Nephron progenitor cell (in vitro differentiated cells): ENCODE measurements around the gene GEMIN5.

Source experiments
- DNase-seq: peaks from one replicate; pipeline ENCODE4 v3.0.0; 2021
- H3K27ac Mint-ChIP-seq: 2 replicates; pipeline ENCODE4 v1.8.0; 2021; ENCODE audit warnings: mild to moderate bottlenecking, moderate library complexity, mixed read lengths
- H3K27me3 Mint-ChIP-seq: 2 replicates; pipeline ENCODE4 v1.8.0; 2021; ENCODE audit warnings: mild to moderate bottlenecking, low read depth, mixed read lengths; ENCODE audit not compliant: poor library complexity
- H3K36me3 Mint-ChIP-seq: 2 replicates; pipeline ENCODE4 v1.8.0; 2021; ENCODE audit warnings: low read depth, mixed read lengths
- H3K4me1 Mint-ChIP-seq: 2 replicates; pipeline ENCODE4 v1.8.0; 2021; ENCODE audit warnings: mixed read lengths
- H3K4me3 Mint-ChIP-seq: 2 replicates; pipeline ENCODE4 v1.8.0; 2021; ENCODE audit warnings: mild to moderate bottlenecking, moderate library complexity, mixed read lengths
- H3K9me3 Mint-ChIP-seq: 2 replicates; pipeline ENCODE4 v1.8.0; 2021; ENCODE audit warnings: mild to moderate bottlenecking, moderate library complexity, mixed read lengths
- TF ChIP-seq, protein P1 (sequence below): fragments of 200-600 bp; sonication (generic); IDR thresholded peaks from 2 replicates; pipeline ENCODE4 v1.5.0; 2021; ENCODE audit warnings: antibody characterized with exemption

The GEMIN5 gene

GRCh38 chr5:154972476-154973080, 34.6 kb upstream of the GEMIN5 start:
- peaks cover 6% of the 10 kb centered on the region for H3K4me1 Mint-ChIP-seq
- H3K9me3 Mint-ChIP-seq, result peaks cover 10% of the 10 kb centered on the region
- no peak overlapping the region for H3K4me3 Mint-ChIP-seq
- TF ChIP-seq, protein P1, sequence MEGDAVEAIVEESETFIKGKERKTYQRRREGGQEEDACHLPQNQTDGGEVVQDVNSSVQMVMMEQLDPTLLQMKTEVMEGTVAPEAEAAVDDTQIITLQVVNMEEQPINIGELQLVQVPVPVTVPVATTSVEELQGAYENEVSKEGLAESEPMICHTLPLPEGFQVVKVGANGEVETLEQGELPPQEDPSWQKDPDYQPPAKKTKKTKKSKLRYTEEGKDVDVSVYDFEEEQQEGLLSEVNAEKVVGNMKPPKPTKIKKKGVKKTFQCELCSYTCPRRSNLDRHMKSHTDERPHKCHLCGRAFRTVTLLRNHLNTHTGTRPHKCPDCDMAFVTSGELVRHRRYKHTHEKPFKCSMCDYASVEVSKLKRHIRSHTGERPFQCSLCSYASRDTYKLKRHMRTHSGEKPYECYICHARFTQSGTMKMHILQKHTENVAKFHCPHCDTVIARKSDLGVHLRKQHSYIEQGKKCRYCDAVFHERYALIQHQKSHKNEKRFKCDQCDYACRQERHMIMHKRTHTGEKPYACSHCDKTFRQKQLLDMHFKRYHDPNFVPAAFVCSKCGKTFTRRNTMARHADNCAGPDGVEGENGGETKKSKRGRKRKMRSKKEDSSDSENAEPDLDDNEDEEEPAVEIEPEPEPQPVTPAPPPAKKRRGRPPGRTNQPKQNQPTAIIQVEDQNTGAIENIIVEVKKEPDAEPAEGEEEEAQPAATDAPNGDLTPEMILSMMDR, result peak; percentile 65
- peak; percentile 47 for DNase-seq
- H3K27ac Mint-ChIP-seq, result no peak overlapping the region
- H3K36me3 Mint-ChIP-seq, result peaks cover 33% of the 10 kb centered on the region
- no peaks in the 10 kb centered on the region for H3K27me3 Mint-ChIP-seq

DNA sequence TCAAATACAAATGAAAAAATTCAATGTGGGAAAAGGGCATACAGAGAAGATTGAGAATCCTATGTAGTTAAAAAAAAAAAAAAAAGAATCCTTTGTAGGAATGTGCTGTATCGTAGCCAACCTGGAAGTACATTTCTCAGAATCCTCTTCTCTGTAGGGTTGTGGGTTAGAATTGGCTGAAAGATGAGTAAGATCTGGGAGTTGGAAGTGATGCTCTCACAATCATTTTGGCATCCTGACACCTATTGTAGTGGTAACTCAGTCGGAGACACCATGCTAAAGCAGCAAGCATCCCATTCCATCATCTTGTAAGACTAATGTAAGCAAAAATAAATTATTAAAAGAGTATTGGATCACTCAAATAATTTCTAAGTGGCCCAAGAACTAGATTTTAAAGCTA, 33.5 kb upstream of the GEMIN5 start:
- no peak overlapping the region for H3K4me3 Mint-ChIP-seq
- DNase-seq, result no peak
- H3K36me3 Mint-ChIP-seq, result peaks cover 30% of the 10 kb centered on the region
- H3K27me3 Mint-ChIP-seq, result no peaks in the 10 kb centered on the region
- H3K9me3 Mint-ChIP-seq, result peaks cover 5% of the 10 kb centered on the region
- H3K27ac Mint-ChIP-seq, result no peak overlapping the region
- H3K4me1 Mint-ChIP-seq, result peaks cover 6% of the 10 kb centered on the region
- TF ChIP-seq, protein P1, result no peak

DNA sequence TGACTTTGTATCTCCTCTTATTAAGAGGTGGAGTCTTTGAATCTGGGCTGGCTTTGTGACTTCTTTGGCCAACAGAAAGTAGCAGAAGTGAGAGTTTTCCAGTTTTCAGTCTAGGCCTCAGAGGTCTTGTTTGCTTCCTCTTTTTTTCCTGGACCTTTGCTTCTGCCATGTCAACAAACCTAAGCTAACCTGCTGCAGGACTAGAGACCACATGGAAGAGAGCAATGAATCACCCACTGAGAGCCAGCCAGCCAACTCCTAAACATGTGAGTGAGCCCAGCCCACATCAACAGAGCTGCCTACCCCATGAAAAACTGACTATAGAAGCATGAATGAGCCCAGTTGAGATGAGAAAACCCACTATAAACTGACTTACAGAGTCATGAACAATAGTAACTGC, 32.7 kb upstream of the GEMIN5 start:
- Mint-ChIP-seq H3K4me1 (peaks cover 6% of the 10 kb centered on the region), H3K36me3 (peaks cover 29% of the 10 kb centered on the region), H3K27ac (no peak overlapping the region), H3K27me3 (no peaks in the 10 kb centered on the region), H3K9me3 (peaks cover 1% of the 10 kb centered on the region), H3K4me3 (no peak overlapping the region)
- TF ChIP-seq, protein P1, result no peak
- DNase-seq, result no peak

GRCh38 chr5:154968953-154969352, 30.9 kb upstream of the GEMIN5 start:
- Mint-ChIP-seq H3K4me3 (no peak overlapping the region), H3K36me3 (peaks cover 28% of the 10 kb centered on the region)

GRCh38 chr5:154967421-154968024, 29.5 kb upstream of the GEMIN5 start:
- peak; percentile 6 for DNase-seq
- H3K27ac Mint-ChIP-seq, result no peak overlapping the region
- H3K4me3 Mint-ChIP-seq, result no peak overlapping the region
- TF ChIP-seq, protein P1, result peak; percentile 54
- H3K27me3 Mint-ChIP-seq, result no peaks in the 10 kb centered on the region
- H3K9me3 Mint-ChIP-seq, result no peaks in the 10 kb centered on the region
- H3K4me1 Mint-ChIP-seq, result peaks cover 6% of the 10 kb centered on the region
- H3K36me3 Mint-ChIP-seq, result peaks cover 36% of the 10 kb centered on the region

More at GRCh38 chr5:154968953-154969352, 30.9 kb upstream of the GEMIN5 start:
- DNase-seq, result no peak
- H3K9me3 Mint-ChIP-seq, result no peaks in the 10 kb centered on the region
- H3K4me1 Mint-ChIP-seq, result peaks cover 6% of the 10 kb centered on the region
- TF ChIP-seq, protein P1, result no peak
- H3K27ac Mint-ChIP-seq, result no peak overlapping the region
- H3K27me3 Mint-ChIP-seq, result no peaks in the 10 kb centered on the region

DNA sequence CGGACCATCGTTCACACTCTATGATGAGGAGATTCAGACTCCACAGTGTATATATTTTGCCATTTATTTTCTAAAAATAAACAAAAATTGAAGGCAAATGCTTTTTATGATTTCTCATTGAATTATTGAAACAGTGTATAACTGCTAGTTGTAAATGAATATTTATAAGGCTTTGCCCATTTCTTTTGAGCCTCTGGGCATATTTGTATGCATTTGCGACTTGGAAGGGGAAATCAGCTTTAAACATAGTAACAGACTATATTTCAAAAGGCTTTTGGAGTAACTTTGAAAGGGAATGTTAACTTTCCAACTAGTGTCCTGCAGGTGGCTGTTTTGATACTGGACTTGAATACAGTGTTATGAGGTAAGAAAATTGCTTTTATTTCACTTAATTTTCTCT, 28.9 kb upstream of the GEMIN5 start:
- H3K9me3 Mint-ChIP-seq, result no peaks in the 10 kb centered on the region
- H3K27ac Mint-ChIP-seq, result peak overlapping the region; percentile 69
- peaks cover 37% of the 10 kb centered on the region for H3K36me3 Mint-ChIP-seq

More for the DNA sequence above, 28.9 kb upstream of the GEMIN5 start:
- TF ChIP-seq, protein P1, result no peak
- Mint-ChIP-seq H3K4me1 (peaks cover 6% of the 10 kb centered on the region), H3K4me3 (no peak overlapping the region), H3K27me3 (no peaks in the 10 kb centered on the region)
- no peak for DNase-seq
